ENCODE measurements around the gene ITM2B.

Gene ITM2B

DNA sequence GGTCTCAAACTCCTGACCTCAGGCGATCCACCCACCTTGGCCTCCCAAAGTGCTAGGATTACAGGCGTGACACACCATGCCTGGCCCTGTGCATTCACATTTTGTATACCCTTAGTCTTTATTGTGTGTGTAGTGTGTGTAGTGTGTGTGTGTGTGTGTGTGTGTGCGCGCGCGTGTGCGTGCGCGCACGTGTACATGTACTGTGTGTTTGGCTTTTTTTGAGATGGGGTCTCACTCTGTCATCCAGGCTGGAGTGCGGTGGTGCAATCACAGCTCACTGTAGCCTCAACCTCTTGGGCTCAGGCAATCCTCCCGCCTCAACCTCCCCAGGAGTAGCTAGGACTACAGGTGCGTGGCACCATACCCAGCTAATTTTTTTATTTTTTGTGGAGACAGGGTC lies 22.1 kb downstream of the ITM2B start:
- no peak for DNase-seq (ENCODE audit: insufficient read length, low spot score)
- FAIRE-seq = no peak

DNA sequence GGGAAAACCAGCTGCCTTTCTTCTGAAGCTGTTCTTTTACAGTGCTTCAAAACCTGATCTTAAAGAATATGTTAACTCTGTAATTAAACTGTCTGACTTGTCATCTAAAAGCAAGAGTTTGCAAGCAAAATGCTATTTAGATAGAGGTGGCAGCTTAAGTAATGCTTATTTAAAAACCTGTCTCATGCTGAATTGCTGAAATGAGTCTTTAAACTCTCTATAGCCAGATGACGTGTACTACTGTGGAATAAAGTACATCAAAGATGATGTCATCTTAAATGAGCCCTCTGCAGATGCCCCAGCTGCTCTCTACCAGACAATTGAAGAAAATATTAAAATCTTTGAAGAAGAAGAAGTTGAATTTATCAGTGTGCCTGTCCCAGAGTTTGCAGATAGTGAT lies 22.9 kb downstream of the ITM2B start:
- FAIRE-seq = no peak

DNA sequence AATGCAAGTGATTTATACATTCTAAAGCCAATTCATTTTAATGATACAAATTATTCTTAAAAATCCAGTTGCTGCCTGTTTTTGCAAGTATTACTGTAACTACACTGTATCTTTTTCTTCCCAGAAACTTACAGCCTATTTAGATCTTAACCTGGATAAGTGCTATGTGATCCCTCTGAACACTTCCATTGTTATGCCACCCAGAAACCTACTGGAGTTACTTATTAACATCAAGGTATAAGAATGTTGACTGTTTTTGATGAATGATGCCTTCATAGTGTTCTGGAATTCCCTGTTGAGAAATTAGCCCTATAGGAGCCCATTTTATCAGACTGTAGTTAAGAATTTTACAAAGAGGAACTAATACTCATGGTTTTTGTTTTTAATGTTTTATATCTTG lies 25.0 kb downstream of the ITM2B start:
- FAIRE-seq = no peak
- no peak for DNase-seq (ENCODE audit: insufficient read length, low spot score)

More for the DNA sequence above, 22.9 kb downstream of the ITM2B start:
- no peak for DNase-seq (ENCODE audit: insufficient read length, low spot score)

DNA sequence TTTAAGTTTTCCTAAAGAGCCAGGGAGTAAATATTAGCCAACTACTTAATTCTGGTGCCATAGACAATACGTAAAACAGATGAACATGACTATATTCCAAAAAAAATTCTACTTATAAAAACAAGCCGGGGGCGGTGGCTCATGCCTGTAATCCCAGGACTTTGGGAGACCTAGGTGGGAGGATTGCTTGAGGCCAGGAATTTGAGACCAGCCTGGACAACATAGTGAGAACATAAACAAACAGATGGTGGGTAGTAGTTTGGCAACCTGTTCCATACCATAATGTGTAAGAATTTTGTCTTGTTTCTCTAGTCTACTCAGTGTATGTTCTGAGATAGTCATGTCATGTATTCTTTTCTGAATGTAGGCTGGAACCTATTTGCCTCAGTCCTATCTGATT lies 25.4 kb downstream of the ITM2B start:
- DNase-seq (ENCODE audit: insufficient read length, low spot score) (no peak), FAIRE-seq (no peak)

GRCh38 chr13:48260970-48261369 lies 28.0 kb downstream of the ITM2B start:
- DNase-seq (ENCODE audit: insufficient read length, low spot score) = no peak
- FAIRE-seq = no peak

GRCh38 chr13:48263196-48263595 lies 30.2 kb downstream of the ITM2B start:
- no peak for DNase-seq (ENCODE audit: insufficient read length, low spot score)
- no peak for FAIRE-seq

DNA sequence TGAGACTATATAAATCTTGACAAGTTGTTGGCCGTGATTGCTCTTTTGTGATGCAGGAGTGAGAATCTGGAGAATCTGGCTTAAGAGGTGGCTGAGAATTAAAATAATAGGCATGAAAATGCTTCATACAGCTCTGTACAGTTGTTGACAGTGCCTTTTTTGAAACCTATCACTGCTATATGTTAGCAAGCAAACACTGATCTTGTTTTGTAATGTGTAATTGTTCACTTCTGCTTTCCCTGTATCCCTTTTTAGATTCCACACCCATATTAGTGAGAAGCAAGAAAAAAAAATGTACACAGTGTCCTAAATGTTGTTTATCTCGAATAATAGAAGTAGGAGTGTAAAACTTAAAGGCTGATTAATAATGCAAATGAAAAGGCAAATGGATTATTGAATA lies 31.1 kb downstream of the ITM2B start:
- no peak for DNase-seq (ENCODE audit: insufficient read length, low spot score)
- no peak for FAIRE-seq

DNA sequence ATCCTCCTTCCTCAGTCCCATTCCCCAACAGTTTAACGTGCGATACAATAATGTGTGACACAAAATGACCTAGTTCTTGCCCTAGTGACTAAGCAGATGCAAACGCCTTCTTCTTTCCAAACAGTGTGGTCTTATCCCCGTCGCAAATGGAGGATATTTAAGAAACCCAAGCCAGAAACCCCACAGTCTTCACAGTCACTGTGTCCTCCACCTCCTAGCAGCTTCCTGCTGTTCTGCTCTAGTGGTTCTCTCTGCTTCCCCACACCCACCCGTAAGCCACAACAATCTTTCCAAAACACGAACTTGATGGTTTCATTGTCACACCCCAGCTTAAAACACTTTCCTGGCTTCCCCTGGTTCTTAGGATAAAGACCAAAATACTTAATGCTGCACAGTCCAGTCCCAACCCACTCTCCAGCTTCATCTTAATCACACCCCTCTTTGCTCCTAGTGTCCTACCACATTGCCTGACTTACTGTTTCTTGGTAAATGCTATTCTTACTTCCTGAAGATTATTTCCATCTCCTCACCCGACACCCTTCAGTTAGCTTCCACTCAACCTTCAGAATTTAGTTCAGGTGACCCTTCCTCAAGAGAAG lies 32.3 kb downstream of the ITM2B start:
- peak; percentile 95 for FAIRE-seq
- no peak for DNase-seq (ENCODE audit: insufficient read length, low spot score)

- FAIRE-seq (no peak), DNase-seq (ENCODE audit: insufficient read length, low spot score) (no peak)
These were observed 33.1 kb downstream of the ITM2B start for GRCh38 chr13:48266150-48266549.

DNA sequence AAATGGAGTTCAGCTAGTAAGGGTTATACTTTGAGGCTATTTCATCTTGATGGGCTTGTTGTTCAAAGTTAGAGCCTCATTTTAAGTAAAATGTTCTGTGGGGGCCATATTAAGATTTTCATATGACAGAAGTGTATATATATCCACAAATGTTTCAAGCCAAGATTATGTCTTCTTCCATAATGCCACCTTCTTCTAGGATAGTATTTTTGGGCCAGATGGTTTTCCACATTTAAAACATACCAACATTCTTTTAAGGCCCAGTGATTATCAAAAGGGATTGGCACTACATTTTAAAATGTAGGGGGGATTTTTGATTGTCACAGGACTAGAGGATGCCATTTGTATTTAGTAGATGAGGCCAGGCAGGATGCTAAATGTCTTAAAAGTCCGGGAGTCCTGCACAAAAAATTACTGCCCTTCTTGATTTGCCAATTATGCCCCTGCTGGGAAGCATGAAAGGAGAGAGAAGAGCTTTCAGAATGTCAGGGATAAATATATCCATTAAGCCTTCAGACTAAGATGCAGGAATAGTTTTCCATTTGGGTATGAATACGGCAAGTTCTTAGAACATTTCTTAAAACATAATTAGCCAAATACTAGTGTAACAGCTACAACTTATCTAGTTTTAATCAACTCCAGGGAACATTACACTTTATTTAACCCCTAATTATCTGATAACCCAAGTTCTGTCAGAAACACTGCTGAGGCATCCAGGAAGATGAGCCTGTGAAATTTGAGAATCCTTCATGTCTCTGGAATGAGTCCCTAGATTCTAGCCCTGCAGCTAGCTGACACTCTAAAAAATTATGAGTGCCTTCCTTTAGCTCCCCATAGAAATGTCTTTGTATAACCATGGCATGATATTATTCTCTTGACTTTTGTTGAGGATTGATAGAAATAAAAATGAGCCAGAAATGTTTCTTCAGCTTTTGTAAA lies 34.0 kb downstream of the ITM2B start:
- DNase-seq (ENCODE audit: insufficient read length, low spot score) = no peak
- no peak for FAIRE-seq

- FAIRE-seq = no peak
These were observed 35.0 kb downstream of the ITM2B start for GRCh38 chr13:48268019-48268418.

DNA sequence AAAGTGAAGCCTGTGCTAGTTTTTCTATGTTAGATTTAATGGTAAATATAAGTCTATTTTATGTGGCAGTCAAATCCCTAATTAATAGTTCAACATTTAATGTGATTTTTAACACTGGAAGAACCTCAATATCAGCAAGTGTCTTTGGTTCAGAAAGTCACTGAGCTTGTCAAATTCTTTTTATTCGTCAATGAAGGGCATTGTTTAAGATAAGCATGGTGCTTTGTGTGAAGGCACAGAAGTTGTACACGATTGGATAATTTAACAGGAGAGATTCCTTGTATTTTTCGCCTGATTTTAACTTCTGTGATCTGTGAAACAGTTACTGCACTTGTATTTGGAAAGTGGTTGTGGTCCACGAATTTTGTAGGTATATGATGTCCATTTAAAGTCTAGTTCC lies 40.3 kb downstream of the ITM2B start:
- DNase-seq (ENCODE audit: insufficient read length, low spot score) = no peak
- no peak for FAIRE-seq

More at GRCh38 chr13:48268019-48268418, 35.0 kb downstream of the ITM2B start:
- no peak for DNase-seq (ENCODE audit: insufficient read length, low spot score)

DNA sequence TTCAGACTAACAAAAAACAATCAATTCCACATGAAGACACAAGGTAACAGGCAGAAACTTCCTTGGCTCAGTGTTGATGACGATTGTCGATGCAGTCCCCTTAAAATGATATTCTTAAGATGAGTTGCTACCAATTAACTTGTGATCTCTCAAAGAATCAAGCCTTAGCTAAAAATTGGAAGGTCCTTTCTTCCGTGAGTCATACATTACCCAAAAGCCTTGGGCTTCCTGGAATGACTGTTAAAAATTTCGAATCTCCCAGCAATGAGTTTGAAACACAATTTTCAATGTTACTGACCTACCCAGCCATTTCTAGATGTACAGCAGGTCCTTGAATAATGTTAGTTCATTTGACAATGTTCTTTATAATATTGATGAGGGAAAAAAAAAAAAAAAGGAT lies 42.5 kb downstream of the ITM2B start:
- FAIRE-seq (no peak), DNase-seq (ENCODE audit: insufficient read length, low spot score) (no peak)

- DNase-seq (ENCODE audit: insufficient read length, low spot score) = no peak
- FAIRE-seq = no peak
These were observed 45.8 kb downstream of the ITM2B start for GRCh38 chr13:48278806-48279205.

- no peak for FAIRE-seq
These were observed 48.5 kb downstream of the ITM2B start for GRCh38 chr13:48281556-48281955.

GRCh38 chr13:48291730-48292129 lies 58.7 kb downstream of the ITM2B start:
- no peak for DNase-seq (ENCODE audit: insufficient read length, low spot score)
- FAIRE-seq = no peak

More at GRCh38 chr13:48281556-48281955, 48.5 kb downstream of the ITM2B start:
- no peak for DNase-seq (ENCODE audit: insufficient read length, low spot score)

DNA sequence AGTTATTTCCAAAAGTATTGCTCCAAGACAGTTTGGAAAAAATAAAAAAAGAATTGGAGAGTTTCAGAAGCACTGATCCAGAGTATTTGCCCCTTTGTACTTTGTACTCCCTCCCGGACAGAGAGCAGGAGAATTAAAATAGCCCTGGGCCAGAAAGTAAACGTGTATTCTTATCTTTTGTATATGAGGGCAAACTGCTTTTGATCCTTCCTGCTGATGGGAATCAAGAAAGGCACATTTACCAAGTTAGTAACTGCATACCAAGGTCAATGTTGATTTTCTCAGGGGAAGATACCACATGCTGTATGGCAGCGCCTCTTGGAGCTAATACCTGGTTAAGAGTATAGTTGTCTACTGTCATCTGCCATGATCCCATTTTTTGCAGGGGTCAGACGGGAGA lies 59.6 kb downstream of the ITM2B start:
- no peak for FAIRE-seq
- DNase-seq (ENCODE audit: insufficient read length, low spot score) = no peak

DNA sequence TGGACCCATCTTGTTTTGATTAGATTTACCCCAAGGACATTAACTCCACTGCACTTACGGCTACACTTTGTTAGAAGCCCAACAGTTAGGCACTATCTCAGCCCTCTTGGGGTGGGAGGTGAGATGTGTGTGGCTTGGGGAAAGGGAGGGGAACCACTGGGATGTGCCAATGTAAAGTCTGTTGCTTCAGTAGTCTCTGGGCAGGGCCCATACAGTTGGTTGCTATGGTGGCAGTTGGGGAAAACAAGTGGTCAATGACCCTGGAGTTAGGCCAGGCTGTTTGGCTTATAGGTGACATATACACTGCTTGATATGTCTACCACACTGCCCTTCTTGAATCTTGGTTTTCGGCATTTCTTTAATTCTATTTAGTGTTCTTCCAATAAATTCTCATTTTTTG lies 61.6 kb downstream of the ITM2B start:
- FAIRE-seq = no peak
- no peak for DNase-seq (ENCODE audit: insufficient read length, low spot score)

DNA sequence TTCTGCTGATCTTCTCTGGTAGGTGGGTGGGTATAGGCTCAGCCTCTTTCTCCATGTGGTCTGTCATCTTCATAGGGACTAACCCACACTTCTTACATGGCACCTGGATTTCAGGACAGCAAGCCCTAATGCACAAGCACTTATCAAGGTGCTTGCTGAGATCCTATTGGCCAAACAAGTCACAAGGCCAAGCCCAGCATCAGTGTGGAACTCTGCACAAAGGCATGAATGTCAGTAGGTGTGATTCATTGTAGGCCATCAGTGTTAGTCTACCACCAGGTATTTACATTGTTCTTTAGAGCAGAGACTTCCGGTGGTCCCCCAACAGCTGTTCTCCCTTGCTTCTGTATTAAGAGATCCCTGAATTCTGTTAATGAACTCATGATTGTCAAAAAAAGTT lies 62.3 kb downstream of the ITM2B start:
- no peak for DNase-seq (ENCODE audit: insufficient read length, low spot score)
- no peak for FAIRE-seq

DNA sequence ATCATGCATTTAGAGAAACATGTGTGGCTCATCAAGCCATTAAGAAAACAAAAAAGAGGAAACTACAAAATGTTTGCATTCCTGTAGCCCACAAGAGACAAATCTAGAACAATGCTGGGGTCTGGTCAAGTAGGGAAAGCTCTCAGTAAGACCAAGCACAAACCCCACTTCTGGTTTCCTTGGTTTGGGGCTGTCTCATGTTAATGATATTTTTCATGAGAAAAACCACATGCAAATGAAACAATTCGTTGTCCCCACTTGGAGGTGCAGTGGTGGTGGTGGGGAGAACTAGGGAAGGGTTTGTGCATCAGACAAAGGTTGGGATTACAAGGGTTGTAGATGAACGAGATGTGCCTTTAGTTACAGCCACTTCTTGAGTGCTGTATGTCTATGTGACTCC lies 63.5 kb downstream of the ITM2B start:
- FAIRE-seq = peak; percentile 76

DNA sequence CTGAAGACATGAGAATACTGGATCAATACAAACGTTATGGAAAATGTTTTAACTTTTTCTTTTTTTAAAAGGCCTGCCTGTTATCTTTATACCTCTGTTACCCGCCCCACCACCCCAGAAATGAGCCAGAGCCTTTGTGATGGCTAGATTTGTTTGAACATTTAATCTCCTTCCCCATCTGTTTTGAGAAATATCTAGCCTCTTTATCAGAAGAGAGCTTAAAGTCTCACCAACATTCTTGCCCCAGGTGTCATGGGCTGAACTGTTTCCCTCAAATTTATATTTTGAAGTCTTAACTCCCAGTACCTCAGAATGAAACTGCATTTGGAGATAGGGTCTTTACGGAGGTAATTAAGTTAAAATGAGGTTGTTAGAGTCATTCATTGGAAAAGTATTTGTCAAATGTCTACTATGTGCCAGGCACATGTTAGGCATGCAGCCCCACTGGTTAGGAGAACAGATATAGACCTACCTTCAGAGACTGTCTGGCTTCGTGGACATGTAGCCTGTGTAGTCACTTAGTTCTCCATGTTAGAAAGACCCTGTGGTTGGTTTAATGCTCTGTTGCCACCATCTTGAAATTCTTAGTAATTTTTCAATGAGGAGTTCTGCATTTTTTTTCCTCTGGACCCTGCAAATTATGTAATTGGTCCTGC lies 64.3 kb downstream of the ITM2B start:
- FAIRE-seq (peak; percentile 49), DNase-seq (ENCODE audit: insufficient read length, low spot score) (no peak)

More for the DNA sequence above, 63.5 kb downstream of the ITM2B start:
- no peak for DNase-seq (ENCODE audit: insufficient read length, low spot score)

GRCh38 chr13:48299591-48299990 lies 66.6 kb downstream of the ITM2B start:
- FAIRE-seq = no peak

More at GRCh38 chr13:48299591-48299990, 66.6 kb downstream of the ITM2B start:
- DNase-seq (ENCODE audit: insufficient read length, low spot score) = no peak
